ENCODE results near the gene ASAP3.
A peak's percentile ranks its signal among the peaks of the same experiment; 100 is the strongest.

The ASAP3 gene

DNA sequence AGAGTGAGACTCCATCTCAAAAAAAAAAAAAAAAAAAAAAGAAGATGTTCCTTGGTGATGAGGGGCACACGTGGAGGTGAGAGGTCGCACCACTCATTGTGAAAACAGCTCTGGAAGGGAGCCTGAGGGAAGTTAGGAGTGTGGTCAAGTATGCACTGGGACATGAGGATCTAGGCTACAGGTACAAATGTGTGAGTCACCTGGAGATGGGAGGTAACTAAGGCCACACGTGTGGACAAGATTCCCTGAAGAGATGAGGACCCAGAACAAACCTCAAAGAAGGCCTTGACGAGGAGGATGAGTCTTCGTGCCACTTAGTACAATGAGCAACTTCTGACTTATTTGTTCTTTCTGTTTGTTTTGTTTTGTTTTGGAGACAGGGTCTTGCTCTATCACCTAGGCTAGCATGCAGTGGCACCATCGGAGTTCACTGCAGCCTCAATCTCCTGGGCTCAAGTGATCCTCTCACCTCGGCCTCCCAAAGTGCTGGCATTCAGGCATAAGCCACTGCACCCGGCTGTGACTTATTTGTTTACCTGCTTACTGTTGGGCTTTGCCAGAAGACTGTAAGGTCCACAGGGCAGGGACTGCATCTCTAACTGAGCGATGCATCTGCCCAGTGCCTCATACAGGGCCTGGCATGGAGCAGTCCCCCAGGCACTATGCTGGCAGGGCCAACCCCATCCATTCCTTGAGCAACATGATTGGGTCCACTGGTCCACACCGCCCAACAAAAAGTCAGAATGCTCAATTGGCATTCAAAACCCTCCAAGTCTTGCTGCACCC lies 6.4 kb downstream of the ASAP3 start:
- no peak for DNase-seq

DNA sequence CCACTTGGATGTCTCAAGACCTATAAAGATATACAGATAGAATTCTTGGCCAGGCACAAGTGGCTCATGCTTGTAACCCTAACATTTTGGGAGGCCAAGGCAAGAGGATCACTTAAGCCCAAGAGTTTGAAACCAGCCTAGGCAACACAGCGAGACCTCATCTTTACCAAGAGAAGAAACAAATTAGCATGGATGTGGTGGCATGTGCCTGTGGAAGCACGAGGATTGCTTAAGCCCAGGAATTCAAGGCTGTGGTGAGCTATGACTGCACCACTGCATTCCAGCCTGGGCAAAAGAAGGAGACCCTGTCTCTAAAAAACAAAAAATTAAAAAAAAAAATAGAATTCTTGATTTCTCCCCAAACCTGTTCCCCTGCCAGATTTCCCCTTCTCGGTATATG lies 8.3 kb downstream of the ASAP3 start:
- no peak for DNase-seq

DNA sequence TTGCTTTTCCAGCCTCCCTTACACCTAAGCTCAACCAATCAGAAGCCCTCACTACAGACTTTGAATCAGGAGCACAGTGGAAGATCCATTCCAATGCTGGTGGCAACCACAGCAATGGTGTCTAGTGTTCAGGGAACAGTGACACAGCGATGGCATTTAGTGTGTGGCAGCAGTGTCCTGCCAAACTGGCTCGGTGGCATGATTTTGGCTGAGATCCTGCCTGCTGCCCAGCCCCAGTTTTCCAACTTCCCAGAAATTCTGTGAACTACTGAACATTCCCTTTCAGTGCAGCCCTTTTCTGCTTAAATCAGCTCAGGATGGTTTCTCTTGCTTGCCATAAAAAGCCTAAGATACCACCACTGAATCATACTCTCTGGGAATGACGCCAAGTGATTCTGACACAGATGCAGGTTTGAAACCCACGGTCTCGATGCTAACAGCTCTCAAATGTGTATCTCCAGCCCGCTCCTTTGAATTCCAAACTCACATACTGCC lies 8.8 kb downstream of the ASAP3 start:
- no peak for DNase-seq

DNA sequence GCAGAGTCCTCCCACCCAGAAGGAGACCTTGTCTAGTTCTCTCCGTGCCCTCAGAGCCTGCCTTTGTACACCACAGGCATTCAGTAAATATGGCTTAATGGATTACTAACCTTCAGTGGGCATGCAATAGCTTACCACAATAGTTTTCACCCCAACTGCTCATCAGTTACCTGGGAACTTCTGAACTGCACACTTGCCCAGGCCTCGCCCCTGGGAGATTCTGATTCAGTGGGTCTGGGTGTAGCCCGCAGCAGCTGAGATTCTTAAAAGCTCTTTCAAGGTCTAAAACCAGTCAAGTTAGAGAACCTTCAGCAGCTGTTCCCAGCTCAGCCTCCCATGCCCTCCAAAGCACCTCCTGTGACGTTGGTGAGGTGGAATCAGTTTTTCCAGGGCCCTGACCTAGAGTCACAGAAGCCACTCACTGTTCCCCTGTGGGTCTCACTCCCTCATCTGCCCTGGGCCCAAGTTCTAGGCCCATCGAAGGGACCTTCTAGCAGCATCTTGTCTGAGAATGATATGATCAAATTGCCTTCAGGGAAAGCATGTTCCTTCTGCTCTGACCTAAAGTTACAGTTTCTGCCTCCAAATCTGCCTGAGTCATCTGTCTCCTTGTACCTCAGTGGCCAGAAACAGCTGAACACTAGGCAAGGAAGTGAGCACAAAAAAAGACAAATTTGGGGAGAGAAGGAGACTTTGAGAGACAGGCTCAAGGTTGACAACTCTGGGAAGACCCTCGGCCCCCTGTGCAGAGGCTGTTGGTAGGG lies 10.8 kb downstream of the ASAP3 start:
- DNase-seq: no peak

DNA sequence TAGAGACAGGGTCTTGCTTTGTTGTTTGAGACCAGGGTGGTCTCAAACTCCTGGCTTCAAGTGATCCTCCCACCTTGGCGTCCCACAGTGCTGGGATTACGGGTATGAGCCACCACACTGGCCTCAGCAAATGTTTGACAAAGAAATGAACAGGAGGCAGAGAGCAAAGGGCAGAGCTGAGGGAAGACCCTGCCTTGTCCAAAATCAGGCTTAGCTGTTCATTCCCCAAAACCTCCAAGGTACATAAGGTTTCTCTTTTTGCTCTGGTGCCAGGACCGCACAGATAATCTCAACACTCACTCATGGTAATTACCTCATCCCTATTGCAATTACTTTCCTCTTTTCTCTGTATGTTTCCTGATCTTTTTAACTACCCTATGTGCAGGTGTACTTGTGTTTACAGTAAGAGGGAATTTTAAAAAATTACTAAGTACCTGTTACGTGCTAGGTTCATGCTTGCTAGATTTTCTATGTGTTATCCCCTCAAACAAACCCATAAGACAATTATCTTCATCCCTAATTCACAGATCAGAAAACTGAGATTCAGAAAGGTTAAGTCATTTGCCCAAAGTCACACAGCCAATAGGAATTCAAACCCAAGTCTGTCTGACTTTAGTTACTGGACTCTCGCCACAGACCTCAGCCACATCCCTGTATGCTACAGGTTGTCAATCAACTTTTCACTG lies 11.5 kb downstream of the ASAP3 start:
- no peak for DNase-seq

DNA sequence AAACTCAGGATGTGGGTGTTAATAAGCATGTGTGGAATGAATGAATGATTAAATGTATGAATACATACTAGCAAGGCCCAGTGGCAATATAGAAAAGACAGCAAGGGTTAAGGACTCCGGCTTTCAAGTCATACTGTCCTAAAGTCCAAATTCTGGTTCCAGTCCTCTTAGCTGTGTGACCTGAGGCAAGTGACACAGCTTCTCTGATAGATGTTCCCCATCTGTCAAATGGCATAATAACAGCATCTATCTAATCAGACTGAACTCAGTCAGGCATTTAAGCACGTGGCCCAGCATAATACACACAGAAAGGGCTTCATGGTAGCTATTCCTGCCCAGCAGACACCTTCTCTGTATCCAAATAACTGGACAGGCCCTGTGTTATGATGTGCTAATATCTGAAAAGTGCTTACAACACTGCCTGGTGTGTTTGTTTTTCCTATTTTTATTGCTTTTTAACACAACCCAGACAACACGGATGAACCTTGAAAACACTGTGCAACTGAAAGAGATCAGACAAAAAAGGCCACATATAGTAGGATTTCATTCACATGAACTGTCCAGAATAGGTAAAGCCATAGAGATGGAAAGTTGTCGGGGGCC lies 12.4 kb downstream of the ASAP3 start:
- DNase-seq: no peak

DNA sequence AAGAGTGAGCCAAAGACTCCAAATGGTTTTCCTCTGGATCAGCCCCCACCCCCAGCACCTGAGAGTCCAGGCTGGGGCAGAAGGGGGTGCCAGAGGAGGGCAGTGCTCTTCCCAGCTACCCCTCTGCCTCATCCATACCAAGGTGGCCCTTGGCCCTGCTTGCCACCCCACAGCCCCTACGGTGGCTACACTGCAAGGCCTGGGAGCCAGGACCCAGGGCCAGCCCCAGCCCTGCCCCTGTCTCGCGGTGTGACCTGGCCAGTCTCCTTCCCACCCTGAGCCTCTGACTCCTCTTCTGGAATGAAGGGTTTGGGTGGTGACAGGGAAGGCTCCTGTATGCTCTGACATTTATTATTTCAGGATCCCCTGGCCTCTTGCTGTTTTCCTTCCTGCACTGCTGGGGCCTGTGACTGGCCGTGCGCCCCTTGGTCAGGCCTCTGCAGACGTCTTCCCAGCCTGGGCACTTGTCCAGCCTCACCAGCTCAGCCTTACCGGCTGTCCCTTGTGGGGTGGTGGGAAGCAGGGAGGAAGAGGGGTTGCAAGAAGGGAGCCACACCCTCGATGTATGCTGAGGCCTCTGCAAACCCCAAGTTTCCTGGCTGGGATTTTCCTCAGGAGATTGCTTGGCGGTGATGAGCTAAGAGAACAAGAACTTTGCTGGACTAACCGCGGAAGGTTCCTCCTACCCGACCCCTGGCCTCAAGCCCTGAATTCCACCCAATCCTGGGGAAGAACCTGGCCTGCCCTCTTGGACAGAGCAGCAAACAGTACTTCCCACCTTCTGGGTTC lies 13.5 kb downstream of the ASAP3 start:
- no peak for DNase-seq

DNA sequence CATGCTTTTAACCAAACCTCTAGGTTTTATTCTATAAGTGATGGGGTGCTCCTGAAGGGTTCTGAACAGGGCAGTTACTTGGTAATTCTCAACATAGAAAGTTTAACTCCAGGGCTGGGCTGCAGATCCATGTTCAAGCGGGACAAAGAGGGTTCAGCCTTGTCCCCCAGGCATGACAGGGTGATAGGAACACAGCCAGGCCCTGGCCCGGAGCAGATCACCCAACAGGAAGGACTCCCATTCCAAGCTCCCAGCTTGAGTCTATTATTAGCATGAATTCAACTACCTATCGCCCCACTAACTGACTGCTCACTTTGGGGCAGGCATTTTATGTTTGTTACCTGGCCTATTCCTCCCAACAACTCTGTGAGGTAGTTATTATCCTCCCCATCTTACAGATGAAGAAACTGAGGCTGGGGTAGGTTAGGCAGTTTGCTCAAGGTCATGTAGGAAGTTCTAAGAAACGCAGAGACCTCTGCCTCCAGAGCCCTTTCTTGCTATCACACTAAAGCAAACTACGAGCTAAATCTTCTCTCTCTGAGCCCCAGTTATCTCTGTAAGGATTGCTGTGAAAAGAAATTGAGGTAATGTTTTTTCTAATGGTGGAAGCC lies 14.5 kb downstream of the ASAP3 start:
- DNase-seq: no peak

DNA sequence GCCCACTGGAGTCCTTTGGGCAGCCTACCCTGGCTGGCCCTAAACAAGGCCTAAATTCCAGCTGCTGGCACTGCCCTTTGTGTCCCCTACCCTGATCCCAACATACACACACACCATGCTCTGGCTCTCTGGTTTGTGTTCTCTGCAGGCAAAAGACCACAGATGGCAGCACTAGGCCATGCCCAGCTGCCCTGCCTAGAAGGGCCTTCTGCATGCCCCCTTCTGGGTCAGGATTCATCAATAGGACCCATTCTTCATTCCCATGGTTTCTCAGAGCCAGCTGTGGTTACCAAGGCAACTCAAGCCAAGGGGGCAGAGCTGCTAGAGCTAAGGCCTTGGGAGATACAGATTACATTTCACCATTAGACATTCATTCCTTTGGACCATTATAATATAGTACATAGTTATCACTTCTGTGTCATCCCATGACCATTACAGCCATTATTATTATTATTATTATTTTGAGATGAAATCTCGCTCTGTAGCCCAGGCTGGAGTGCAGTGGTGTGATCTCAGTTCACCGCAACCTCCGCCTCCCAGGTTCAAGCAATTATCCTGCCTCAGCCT lies 17.5 kb downstream of the ASAP3 start:
- no peak for DNase-seq

DNA sequence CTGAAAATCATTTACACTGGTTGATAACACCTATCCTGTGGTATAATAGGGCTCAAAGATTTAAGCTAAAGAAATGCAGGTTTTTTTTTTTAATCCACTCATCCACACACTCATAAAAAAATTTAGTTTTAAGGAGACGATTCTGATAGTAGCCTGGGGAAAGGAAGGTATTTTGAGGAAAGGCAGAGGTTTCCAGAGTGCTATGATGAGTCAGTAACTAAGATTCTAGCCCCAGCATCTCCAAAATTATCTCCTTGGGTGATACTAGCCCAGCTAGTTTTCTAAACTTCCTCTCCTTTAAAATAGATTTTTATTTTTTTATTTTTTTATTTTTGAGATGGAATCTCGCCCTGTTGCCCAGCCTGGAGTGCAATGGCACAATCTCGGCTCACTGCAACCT lies 20.7 kb downstream of the ASAP3 start:
- no peak for DNase-seq

DNA sequence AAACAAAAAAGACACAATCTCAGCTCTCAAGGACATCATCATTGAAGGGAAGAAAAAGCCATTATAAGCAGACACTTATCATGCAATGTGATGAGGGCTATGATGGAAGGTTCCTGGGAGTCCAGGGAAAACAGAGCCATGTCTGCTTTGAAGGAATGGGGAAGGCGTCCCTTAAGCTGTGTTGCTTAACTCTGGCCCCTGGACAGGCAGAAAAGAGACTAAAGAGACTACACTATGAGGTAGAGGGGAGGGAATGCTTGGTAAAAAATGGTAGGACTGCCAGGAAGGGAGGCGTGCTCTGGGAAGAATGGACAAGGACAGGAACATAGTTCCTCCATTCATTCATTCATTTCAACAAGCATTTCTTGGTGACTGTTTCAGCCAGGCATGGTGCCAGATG lies 21.2 kb downstream of the ASAP3 start:
- DNase-seq: no peak

DNA sequence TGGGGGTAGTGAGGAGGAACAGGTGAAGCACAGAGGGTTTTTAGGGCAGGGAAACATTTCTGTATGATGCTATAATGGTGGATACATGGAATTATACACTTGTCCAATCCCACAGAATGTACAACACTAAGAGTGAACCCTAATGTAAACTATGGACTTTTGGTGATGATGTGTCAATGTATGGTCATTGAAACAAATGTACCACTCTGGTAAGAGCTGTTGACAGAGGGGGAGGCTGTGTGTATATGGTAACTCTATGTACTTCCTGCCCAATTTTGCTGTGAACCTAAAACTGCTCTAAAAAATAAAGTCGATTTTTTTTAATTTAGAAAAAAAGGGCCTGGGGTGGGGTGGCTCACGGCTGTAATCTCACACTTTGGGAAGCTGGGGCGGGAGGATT lies 22.9 kb downstream of the ASAP3 start:
- DNase-seq: no peak

DNA sequence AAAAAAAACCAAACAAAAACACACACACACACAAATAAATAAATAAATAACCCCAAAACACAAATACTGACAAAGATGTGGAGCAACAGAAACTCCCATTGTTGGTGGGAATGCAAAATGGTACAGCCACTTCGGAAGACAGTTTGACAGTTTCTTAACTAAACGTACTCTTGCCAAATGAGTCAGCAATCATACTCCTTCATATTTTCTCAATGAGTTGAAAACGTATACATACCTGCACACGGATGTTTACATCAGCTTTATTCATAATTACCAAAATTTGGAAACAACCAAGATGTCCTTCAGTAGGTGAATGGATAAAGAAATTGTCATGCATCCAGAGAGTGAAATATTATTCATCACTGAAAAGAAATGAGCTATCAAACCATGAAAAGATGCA lies 23.5 kb downstream of the ASAP3 start:
- no peak for DNase-seq

DNA sequence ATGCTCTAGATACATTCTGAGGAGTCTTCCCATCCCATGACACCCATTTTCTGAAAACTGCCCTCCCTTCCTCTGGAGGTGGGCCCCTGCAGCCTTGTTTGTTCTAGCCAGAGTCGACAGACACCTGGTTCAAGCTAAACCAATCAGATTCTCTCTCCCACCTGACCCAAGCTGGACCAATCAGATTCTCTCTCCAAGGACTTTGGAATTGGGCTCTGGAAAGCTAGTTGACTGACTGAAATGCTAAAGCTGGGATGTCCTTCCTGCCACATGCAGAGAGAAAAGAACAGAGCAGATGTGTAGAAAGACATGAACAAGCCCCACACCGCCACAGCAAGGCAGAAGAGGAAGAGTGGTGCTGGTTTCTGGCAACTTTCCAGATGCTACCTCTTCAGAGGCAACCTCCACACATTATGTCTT lies 24.6 kb downstream of the ASAP3 start:
- no peak for DNase-seq

DNA sequence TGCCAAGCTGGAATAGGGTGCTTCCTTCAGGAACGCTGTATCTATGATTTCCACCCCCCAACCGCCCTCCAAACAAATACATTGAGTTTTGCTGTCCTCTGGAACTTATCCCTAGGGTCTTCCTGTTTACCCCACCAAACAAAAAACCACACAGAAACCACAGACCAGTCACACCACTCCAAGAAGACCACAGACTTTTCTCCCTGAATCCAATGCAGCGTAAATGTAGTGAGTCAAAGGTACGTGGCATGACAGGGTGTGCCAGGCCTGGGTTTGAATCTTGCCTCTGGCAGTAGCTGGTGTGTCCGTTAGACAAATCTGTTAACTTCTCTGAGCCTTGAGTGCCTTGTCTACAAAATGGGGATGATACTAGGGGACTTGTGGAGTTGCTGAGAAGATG lies 27.8 kb downstream of the ASAP3 start:
- no peak for DNase-seq

DNA sequence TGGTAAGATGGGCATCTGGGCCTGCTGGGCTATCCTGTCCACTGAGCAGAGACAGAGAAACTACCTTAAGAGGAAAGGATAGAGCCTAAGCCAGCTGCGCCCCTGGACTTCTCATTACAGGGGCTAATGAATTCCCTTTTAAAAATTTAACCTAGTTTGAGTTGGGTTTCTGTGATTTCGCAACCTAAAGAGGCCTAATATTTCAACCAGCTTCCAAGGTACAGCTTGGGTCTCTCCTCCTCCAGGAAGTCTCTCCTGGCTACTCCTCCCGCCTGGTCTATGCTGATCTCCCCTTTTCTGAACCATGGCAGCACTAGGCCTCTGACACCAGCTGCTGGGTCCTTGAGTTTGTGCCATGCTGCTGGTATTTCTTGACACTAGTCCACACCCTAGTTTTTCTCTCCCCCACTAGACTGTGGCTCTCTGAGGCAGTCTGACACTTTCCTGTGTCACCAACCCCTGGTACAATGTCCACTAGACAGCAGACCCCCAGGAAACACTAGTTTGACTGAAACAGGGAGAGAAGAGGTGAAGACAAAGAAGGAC lies 30.5 kb downstream of the ASAP3 start:
- DNase-seq: no peak

DNA sequence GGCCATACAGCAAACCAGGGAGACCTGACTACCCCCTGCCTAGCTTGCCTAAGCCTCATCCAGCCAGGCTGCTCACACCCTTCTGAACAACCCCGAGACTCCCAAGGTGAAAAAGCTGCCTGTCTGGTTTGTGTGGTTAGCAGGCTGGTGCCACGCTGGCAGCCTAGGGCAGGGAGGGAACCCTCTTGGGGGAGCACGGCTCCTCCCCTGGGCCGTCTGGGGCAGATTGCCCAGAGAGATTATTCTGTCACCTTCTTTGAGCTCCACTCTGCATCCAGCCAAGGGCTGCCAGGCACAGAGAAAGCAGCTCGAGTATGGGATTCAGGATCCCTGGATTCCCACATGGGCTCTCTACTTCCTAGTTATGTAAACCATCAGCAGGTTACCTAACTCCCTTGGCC lies 32.0 kb downstream of the ASAP3 start:
- DNase-seq: peak; percentile 97

DNA sequence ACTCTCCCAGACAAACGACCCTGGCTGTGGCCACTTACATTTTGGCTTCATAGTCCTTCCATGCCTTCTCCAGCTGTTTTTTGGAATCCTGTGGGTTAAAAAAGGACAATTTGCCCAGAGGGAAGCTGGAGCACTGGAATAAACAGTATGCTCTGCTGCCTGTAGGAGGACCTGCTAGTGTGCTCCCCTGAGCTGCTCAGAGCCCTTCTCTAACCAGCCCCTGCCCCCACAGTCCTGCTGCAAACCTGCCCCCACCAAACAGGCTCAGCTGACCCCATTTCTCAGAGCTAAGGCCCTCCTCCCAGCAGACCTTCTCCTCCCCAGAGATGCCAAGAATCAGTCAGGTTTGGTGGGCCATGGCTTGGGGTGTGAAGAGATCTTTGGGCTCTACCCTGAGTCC lies 32.5 kb downstream of the ASAP3 start:
- DNase-seq: peak; percentile 34

DNA sequence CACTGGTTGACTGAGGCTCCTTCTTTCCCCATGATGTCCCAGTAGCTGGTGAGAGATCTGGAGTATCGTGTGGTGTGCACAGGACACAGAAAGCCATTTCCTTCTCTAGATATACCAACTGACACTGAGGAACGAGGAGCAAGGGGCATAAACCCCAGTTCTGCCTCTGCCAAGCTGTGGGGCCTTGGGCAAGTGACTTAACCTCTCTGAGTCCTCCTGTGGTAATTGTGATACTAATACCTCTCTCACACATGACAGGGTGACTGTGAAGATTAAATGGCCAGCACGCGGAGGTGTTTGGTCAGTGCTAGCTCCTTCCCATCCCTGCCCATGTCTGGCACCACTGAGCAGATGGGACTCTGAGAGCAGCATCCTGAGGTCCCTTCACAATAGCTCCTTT lies 33.1 kb downstream of the ASAP3 start:
- no peak for DNase-seq

DNA sequence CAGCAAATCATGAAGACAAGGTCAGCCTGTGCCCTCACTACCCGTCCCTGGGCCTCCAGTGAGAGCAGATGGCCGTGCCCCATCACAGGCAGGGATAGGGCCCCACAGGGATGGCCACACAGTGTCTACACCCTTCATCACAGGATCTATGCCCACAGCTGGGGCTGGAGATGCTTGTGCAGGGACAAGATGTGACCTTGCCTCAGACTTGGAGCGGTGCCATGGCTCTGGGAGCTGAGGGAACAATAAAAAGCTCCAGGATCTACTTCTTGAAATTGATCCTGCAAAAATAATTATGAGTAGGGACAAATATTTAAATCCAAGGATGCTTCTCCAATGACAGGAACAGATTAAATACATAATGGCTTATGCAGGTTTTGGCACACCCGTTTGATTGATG lies 34.0 kb downstream of the ASAP3 start:
- peak; percentile 6 for DNase-seq

DNA sequence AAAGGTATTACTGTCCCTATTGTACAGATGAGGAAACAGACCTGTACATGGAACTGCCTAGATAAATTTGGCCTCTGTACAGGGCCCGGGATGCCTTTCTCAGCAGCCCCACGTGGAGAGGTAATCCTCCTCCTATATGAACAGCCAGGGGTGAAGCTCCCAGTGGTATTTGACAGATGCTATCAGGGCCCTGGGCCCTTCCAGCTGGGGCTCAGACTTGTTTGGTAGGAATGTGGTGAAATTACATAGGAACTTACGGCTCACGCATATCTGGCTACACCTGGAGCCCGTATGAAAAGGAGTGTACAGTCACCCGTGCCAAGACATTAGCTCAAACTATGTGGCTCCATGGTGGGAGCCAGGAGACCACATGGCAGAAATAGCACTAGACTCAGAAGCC lies 34.7 kb downstream of the ASAP3 start:
- DNase-seq: no peak
